ENCODE measurements around the gene L3MBTL2.
"Not testable (repeated sequence)": the region's sequence is repeated elsewhere in the genome, so short reads cannot be mapped to it uniquely, and the experiment has no call there.

The L3MBTL2 gene

DNA sequence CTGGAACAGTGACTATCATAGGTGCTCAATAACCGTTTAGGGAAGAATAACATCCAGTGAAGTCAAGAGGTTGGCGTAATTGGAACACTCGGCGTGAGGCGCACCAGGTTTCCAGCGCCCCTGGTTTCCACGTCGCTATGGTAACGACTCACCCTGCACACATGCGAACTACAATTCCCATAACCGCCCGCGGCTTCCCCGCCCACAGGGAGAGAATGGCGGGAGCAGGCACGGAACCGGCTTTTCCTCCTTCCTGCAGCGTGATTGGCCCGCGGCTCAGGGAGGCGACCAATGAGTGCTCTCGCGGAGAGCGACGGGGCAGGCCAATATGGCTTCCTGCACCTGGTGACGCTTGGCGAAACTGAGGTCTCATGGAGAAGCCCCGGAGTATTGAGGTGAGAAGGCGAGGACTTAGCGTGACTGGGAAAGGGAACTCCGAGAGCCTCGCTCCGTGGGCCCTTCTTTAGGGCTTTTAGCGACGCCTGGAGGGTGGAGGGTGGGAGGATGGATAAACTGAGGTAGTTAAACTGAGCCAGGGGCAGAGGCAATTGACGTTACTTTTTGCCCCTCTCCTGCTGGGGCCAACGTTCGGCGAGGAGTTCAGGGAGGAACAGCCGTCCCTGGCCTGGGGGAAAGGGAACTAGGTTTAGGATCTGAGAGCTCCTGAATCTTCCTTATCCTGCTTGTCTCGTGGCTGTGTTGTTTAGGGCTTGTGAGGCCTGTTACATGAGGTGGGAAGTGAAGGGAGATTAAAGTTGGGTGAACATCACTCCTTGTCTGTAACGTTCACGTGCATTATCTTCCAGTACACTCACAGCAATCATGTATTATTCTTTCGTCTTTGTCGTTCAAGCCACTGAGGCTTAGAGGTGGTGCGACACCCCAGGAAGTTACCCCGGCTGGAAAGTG, at the start of gene L3MBTL2:
Gene L3MBTL2 (plus strand): TSS at position 321 of the 909 bp plus-strand sequence. CDS start 51 bp downstream, at position 372.
- peak; percentile 92 for DNase-seq (ENCODE audit: low read depth)

DNA sequence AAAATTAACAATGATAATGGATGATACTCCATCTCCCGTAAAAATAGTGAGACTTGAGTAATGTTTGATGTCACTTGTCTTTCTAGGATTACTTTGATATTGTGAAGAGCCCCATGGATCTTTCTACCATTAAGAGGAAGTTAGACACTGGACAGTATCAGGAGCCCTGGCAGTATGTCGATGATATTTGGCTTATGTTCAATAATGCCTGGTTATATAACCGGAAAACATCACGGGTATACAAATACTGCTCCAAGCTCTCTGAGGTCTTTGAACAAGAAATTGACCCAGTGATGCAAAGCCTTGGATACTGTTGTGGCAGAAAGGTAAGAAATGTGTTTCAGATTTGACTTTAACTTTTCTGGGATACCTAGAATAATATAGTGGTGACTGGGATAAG, 48.0 kb upstream of the L3MBTL2 start:
- no peak for DNase-seq (ENCODE audit: low read depth)

DNA sequence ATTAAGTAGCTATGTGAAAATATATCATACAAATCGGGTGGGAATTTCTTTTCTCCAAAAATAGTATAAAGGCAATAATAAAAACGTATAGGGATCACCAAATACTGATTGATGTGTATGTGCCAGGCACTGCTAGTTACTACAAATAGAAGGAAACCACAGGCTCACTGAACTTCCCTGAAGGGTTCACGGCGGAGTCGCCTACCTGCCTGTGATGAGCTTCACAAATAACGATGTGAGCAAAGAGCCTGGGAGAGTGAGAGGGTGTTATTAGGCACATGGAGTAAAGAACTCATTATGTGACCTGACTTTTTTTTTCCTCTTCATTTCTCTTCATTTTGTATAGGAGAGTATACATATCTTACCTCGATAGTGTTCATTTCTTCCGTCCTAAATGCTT, 36.0 kb upstream of the L3MBTL2 start:
- no peak for DNase-seq (ENCODE audit: low read depth)

DNA sequence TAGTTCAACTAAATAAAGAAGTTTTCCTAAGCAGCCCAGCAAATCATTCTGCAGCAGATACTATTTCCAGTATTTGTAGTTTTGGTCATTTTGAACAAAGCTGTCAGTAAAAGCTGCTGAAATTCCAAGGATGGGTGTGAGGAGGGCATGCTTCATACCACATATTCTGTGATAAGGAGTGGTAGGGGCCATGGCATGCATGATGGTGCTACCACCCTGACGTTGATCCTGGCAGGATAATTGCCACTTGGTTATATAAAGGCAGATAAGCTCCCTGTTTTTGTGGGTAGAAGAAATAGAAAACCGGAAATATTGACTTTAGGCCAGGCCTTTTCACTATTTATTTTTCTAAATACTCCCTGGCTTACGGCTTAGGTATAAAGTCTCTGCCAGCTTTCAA, 33.1 kb upstream of the L3MBTL2 start:
- no peak for DNase-seq (ENCODE audit: low read depth)

DNA sequence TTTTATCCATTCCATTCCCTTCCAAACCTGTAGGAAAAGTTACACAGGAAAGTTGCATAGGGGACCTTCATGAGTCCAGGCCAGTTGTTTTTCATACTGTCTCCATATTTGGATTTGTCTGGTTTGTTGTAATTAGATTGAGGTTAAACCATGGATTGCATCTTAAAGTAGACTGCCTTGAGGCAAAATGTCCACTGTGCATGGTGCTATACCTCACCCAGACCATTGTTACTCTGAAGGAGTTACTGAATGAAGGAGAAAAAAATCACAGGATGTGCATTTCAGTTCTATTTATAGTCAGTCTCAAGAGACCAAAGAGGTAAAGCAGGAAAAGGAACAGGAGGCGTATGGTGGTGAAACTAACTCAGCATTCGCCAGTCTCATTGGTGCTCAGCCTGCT, 29.6 kb upstream of the L3MBTL2 start:
- no peak for DNase-seq (ENCODE audit: low read depth)

DNA sequence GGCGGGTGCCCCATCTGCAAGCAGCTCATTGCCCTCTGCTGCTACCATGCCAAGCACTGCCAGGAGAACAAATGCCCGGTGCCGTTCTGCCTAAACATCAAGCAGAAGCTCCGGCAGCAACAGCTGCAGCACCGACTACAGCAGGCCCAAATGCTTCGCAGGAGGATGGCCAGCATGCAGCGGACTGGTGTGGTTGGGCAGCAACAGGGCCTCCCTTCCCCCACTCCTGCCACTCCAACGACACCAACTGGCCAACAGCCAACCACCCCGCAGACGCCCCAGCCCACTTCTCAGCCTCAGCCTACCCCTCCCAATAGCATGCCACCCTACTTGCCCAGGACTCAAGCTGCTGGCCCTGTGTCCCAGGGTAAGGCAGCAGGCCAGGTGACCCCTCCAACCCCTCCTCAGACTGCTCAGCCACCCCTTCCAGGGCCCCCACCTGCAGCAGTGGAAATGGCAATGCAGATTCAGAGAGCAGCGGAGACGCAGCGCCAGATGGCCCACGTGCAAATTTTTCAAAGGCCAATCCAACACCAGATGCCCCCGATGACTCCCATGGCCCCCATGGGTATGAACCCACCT, 28.0 kb upstream of the L3MBTL2 start:
- no peak for DNase-seq (ENCODE audit: low read depth)

DNA sequence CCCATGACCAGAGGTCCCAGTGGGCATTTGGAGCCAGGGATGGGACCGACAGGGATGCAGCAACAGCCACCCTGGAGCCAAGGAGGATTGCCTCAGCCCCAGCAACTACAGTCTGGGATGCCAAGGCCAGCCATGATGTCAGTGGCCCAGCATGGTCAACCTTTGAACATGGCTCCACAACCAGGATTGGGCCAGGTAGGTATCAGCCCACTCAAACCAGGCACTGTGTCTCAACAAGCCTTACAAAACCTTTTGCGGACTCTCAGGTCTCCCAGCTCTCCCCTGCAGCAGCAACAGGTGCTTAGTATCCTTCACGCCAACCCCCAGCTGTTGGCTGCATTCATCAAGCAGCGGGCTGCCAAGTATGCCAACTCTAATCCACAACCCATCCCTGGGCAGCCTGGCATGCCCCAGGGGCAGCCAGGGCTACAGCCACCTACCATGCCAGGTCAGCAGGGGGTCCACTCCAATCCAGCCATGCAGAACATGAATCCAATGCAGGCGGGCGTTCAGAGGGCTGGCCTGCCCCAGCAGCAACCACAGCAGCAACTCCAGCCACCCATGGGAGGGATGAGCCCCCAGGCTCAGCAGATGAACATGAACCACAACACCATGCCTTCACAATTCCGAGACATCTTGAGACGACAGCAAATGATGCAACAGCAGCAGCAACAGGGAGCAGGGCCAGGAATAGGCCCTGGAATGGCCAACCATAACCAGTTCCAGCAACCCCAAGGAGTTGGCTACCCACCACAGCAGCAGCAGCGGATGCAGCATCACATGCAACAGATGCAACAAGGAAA, 27.3 kb upstream of the L3MBTL2 start:
- DNase-seq (ENCODE audit: low read depth), result no peak

DNA sequence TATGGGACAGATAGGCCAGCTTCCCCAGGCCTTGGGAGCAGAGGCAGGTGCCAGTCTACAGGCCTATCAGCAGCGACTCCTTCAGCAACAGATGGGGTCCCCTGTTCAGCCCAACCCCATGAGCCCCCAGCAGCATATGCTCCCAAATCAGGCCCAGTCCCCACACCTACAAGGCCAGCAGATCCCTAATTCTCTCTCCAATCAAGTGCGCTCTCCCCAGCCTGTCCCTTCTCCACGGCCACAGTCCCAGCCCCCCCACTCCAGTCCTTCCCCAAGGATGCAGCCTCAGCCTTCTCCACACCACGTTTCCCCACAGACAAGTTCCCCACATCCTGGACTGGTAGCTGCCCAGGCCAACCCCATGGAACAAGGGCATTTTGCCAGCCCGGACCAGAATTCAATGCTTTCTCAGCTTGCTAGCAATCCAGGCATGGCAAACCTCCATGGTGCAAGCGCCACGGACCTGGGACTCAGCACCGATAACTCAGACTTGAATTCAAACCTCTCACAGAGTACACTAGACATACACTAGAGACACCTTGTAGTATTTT, 26.6 kb upstream of the L3MBTL2 start:
- DNase-seq (ENCODE audit: low read depth), result no peak

DNA sequence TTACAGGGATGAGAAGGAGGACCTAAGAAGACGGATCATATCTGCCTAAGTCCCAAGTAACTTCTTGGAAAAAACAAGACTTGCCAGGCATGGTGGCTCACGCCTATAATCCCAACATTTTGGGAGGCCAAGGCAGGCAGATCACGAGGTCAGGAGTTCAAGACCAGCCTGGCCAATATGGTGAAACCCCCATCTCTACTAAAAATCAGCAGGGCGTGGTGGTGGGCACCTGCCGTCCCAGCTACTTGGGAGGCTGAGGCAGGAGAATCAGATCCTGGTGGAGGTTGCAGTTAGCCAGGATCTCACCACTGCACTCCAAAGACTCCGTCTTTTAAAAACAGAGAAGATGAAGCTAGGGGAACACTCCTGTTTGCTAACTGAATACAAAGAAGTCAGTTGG, 24.8 kb upstream of the L3MBTL2 start:
- DNase-seq (ENCODE audit: low read depth), result not testable (repeated sequence)

DNA sequence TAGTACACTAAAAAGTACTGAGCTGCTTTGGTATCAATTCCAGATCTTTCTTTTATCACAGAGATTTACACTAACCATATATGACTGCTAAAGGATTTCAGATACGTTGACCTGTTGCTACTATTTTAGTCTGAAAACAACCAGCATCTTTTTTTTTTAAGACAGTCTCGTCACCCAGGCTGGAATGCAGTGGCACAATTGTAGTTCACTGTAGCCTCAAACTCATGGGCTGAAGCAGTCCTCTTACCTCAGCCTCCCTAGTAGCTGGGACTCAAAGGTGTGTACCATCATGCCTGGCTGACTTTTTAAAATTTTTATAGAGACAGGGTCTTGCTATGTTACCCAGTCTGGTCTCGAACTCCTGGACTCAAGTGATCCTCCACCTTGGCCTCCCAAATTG, 24.2 kb upstream of the L3MBTL2 start:
- DNase-seq (ENCODE audit: low read depth), result no peak

DNA sequence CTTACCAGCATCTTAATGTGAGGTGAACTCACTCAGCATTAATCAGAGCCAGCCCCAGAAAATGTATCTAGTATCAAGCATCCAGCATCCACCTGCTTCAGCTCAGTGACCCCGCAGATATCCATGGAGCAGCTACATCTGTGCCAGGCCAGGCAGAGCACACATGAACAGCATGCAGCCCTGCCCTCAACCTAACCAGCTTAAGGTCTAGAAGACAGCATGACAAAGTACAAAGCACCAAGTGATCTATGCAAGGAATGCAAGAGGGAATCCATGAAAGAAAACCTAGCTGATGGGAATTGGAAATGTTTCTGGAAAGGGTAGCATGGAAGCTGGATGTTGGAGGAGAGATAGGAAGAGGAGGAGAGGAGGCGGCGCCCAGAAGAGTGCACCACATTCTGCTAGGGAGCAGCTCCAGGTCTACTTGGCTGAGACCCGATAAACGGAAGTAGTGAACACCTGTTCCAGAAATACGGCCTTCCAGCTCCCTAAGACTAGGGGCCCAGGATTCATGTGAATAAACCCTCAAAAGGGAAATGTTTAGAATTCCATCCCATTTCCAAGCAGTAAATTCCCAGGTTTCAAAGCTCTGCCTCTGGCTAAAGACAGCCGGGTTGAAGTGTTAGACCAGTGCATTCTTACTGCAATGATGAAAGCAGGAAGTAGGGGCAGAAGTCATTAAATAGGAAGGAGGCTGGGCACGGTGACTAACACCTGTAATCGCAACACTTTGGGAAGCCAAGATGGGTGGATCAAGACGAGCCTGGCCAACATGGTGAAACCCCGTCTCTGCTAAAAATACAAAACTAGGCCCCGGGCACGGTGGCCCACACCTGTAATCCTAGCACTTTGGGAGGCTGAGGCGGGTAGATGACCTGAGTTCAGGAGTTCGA, 23.5 kb upstream of the L3MBTL2 start:
- peak; percentile 74 for DNase-seq (ENCODE audit: low read depth)

DNA sequence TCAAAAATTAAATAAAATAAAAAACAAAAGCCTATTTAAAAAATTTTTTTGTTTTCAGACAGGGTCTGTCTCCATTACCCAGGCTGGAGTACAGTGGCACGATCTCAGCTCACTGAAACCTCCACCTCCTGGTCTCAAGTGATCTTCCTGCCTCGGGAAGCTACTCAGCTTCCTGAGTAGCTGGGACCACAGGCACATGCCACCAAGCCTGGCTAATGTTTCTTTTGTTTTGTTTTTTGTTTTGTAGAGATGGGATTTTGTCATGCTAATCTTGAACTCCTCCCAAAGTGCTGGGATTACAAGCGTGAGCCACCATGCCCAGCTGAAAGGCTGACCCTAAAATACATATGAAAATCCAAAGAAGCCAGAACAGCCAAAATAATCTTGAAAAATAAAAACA, 20.4 kb upstream of the L3MBTL2 start:
- DNase-seq (ENCODE audit: low read depth), result no peak

DNA sequence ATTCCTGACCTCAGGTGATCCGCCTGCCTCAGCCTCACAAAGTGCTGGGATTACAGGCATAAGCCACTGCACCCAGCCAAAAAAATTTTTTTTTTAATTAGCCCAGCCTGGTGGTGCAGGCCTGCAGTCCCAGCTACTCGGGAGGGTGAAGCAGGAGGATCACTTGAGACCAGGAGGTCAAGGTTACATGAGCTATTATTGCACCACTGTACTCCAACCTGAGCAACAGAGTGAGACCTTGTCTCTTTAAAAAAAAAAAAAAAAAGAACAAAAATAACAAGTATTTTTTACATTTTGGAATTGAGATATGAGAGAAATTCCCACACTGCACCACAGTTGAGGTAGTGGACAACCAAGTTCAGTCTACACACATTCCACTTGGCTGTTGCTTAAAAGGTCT, 13.6 kb upstream of the L3MBTL2 start:
- no peak for DNase-seq (ENCODE audit: low read depth)

DNA sequence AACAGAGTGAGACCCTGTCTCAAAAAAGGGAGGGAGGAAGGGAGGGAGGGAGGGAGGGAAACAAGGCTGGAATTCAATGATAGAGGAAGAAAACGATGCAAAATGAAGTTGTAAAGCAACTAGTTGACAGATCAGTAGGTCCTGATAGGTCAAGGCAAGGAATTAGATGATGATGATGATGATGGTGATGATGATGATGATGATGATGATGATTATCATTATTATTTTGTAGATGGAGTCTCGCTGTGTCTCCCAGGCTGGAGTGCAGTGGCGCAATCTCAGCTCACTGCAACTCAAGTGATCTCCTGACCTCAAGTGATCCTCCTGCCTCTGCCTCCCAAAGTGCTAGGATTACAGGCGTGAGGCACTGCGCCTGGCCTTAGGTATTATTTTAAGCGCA, 11.3 kb upstream of the L3MBTL2 start:
- DNase-seq (ENCODE audit: low read depth), result no peak

DNA sequence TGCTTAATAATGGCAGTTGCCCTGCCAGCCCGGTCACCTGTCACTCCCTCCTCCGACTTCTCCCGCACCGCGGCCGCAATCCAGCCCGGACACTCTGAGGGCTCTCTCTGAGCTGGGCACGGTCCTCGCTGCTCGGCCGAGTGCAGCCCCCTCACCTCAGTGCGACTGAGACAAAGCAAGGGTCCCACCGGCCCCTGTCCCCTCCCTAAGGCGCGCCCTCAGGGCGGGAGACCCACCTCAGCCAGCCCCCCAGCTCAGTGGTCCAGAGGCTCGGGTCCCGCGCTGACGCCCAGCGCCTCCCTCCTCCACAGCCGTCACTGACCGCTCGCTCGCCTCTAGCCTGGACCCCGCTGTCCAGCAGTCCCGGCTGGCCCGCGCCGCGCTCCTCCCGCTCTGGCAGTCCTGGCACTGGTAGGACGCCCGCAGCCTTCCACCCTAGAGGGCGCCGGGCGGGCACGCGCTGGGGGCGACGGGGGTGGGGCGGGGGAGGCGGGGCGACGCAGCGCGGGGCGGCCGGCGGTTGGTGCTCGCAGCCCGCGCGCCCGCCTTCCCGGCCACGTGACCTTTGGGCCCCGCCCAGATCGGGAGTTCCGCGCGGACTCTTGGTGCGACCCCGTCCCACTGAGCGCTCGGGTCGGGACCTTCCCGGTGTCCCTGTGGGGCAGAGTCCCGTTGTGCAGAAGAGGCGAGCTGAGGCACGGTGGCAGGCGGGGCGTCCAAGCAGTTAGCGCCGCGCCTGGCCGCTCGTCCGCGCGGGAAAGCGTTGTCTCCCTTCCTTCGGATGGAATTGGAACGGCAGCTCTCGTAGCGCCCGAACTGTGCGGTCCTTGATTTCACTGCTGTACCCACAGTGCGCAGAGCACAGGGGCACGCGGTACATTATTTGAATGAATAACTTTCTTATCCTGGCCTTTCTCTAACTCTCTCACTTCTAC, 7.8 kb upstream of the L3MBTL2 start:
- DNase-seq (ENCODE audit: low read depth), result peak; percentile 23

DNA sequence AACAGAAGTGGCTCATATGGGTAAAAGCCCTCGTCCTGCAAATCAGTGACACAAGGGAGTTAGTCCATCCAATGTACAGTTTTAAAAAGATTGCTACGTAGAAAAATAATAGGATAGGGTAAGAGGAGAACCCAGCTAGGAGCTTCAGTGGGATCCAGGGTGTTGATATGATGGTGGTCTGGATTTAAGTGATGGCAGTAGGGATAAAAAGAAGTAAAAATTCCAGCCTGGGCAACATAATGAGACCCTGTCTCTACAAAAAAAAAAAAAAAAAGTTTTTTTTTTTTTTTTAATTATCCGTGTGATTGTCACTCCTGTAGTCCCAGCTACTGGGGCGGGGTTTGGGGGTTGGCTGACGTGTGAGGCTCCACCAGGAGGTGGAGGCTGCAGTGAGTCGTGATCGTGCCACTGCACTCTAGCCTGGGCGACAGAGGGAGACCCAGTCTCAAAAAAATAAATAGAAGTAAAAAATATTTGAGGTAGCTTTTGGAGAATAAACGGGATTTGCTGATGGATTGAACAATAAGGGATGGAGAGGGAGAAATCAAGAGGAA, 7.0 kb upstream of the L3MBTL2 start:
- DNase-seq (ENCODE audit: low read depth), result no peak

DNA sequence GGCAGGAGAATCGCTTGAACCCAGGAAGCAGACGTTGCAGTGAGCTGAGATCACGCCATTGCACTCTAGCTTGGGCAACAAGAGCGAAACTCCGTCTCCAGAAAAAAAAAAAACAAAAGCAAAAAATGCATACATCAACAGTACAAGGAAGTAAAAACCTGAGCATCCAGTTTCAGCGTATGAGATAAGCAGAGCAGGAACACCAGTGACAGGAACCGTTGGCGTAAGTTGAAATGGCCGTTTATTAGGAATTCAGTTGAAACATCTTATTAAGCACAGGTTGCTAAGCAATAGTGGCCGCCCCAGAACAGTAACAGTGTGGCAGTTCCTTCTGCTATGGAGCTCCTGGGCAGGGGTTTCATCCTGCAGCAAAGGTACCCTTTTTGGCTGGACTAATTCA, 4.0 kb upstream of the L3MBTL2 start:
- DNase-seq (ENCODE audit: low read depth), result no peak

DNA sequence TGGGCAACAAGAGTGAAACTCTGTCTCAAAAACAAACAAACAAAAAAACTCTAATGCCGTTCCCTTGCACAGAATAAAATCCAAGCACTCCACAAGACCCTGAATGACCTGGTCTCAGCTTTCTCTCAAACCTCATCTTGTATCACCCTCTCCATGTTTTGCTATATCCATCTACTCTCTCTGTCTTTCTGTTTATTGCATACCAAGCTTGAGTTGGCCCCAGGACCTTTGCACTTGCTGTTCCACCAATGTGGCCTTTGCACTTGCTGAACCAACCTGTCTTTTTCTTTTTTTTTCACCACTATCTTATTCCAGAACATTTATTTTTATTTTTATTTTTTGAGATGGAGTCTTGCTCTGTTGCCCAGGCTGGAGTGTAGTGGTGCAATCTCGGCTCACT, 2.0 kb upstream of the L3MBTL2 start:
- no peak for DNase-seq (ENCODE audit: low read depth)

DNA sequence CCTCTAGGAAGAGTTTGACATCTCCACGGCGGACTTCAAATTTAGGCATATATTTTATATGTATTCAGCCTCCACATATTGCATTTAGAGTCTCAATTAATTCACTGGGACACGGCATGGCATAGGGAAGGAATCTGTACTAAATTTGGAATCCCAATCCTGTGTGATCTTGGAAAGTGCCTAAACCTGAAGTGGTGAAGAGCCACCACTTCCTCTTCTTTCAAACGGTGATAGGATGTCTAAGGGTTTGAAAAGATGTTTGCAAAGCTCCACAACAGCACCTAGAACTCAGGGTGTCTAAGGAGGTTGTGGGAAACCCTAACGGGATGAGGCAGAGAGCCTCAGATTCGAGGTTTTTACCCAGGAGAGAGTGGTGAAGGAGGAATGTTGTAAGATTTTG, 1.0 kb upstream of the L3MBTL2 start:
- no peak for DNase-seq (ENCODE audit: low read depth)

DNA sequence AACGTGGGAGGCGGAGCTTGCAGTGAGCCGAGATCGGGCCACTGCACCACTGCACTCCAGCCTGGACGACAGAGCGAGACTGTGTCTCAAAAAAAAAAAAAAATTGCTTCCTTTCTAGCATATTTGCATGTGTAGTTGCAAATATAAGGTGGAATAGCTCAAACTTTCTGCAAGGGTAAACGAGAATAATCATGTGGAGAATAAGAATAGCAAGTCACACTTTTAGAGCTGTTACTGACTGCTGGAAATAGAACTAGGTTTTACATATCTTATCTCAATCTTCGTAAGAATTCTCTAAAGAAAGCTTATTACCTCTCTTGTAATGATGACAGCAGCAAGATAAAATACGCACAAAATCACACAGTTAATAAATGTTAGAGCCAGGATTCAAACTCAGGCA, 1.6 kb downstream of the L3MBTL2 start:
- no peak for DNase-seq (ENCODE audit: low read depth)
